GM21360 (cell line): ENCODE results near the gene WFDC5.
"Not testable (repeated sequence)": the region's sequence is repeated elsewhere in the genome, so short reads cannot be mapped to it uniquely, and the experiment has no call there.

Source experiments
- ATAC-seq: cut with Tn5 transposase; IDR thresholded peaks from one replicate; pipeline ENCODE4 v1.9.1; 2021; ENCODE audit warnings: mild to moderate bottlenecking, moderate library complexity; ENCODE audit not compliant: unreplicated experiment

The WFDC5 gene, protein sequence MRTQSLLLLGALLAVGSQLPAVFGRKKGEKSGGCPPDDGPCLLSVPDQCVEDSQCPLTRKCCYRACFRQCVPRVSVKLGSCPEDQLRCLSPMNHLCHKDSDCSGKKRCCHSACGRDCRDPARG

DNA sequence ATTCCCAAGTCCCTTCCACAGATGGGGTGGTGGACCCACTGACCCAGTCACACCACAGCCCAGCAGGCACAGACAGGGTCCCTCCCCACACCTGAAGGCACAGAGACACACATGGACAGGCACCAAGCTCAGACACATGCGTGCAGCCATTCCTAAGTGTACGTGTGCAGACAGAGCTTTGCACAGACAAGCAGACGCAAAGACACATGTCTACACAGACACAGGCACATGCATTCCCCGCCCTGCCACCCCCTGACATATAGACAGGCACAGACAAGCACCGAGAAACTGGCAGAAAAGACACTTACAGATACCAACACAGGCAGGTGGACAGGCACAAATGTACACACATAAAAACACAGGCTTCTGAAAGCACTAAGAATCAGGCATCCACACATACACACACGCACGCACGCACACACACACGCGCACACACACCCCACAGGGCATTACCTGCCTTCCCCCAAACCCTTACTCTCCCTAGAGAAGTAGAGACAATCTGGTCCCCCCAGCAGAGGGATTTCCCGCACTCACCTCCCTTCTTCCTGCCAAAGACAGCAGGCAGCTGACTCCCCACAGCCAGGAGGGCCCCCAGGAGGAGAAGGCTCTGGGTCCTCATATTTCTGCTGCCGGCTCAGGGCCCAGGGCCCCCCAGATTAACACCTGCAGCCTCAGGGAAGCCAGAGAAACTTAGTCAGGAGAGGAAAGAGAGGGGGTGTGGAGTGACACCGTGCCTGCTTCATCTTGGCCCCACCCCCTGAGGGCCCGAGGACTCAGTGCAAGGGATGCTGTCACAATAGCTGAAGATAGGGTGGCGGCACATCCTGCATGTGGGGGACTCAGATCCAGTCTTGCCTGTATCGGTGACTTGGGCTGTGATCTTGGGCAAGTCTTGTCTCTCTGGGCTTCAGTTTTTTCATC is at the start of gene WFDC5:
TSS of gene WFDC5 (minus strand) at position 710 of the 921 bp plus-strand sequence. CDS start at position 619, 91 bp downstream.
- ATAC-seq: no peak

DNA sequence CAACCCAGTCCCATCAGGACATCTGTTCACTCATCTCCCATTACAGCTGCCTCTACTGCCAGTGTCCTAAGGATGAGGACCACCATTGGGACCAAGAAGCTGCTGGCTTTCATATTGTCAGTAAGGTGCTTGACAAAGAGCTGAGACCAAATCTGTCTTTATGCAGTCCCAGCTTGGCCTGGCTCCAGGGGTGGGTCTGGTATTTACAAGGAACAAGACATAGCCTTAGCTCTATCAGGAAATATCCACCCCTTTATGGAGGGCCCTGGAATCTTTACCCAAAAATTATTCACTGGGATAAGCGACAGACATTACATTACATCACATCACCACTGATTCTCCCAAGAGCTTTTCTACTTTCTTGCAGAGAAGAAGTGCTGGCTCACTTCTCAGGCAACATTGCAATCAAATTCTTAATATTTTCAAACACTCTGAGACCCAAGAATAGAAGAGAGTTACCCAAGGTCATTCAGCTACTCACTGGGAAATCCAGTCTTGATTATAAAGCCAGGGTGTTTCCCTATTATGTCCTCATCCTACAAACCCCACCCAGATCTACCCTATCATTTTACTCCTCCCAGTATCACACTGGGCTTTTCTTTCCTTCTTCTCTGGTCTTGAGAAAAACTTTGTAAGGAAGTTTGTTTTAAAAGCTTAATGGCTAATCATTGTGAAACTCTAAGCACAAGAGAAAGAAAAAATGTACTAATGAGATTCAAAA is 48.3 kb upstream of the WFDC5 start:
- no peak for ATAC-seq

DNA sequence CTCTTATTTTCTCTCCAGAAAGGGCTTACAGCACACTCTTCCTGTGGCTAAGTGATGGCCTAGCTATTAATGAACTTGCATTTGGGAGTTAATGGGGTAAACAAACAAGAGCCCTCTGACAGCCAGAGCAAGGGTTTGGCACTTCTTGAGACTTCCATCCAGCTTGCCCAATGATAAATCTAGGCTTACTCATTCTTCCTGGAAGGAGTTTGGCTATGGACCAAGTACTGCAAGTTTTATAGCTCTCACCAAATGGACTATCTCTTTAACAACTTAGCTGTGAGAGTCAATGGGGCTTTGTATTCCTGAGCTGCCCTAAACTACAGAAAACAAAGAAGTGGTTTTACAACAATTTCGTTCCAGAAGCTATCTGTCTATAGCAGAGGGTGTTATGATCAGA is 43.0 kb upstream of the WFDC5 start:
- no peak for ATAC-seq

DNA sequence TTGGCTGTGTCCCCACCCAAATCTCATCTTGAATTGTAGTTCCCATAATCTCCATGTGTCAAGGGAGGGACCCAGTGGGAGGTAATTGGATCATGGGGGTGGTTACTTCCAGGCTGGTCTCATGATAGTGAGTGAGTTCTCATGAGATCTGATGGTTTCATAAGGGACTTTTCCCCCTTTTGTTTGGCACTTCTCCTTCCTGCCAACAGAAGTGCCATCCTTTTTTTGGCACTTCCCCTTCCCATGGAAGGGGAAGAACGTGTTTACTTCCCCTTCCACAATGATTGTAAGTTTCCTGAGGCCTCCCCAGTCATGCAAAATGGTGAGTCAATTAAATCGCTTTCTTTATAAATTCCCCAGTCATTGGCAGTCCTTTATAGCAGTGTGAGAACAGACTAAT is 41.7 kb upstream of the WFDC5 start:
- ATAC-seq: no peak

DNA sequence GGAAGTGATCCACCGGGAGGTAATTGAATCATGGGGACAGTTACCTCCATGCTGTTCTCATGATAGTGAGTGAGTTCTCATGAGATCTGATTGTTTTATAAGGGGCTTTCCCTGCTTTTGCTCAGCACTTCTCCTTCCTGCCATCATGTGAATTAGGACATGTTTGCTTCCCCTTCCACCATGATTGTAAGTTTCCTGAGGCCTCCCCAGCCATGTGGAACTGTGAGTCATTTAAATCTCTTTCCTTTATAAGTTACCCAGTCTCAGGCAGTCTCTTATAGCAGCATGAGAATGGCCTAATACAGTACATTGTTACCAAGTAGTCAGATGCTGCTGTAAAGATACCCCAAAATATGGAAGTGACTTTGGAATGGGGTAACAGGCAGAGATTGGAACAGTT is 39.8 kb upstream of the WFDC5 start:
- ATAC-seq: not testable (repeated sequence)

DNA sequence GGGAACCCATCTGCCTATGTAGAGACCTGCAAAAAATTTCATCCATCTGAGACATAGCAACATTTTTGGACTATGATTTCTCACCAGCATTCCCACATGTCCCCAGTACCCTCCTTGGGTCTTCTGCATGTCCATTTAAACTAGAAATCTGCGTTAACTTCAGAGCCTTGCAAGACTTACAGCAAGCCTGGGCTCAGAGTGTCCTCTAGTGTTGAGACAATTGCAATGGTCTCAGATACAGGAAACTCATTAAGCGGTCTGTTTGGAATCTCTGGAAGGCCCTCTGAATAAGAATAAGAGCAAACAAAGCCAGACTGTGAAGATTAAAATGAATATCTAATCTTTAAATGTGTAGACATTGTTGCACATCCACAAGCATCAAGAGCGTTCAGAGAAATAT is 39.2 kb upstream of the WFDC5 start:
- no peak for ATAC-seq

DNA sequence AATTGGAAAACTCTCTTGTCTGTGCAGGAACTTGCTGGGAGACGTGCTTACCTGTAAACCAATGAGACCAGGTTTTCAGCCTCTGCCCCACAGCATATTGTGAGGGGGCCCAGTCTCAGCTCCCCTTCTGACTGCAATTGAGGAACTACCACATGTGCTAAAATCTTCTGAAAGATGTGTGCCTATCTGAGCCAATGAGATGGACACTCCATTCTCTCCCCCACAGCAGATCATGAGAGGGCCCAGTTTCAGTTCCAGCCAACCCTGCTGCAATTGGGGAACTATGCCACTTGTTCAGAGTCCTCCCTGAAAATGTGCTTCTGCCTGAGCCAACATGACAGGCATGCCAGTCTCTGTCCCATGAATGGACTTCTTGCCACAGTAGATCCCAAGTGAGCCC is 38.8 kb upstream of the WFDC5 start:
- ATAC-seq: no peak

DNA sequence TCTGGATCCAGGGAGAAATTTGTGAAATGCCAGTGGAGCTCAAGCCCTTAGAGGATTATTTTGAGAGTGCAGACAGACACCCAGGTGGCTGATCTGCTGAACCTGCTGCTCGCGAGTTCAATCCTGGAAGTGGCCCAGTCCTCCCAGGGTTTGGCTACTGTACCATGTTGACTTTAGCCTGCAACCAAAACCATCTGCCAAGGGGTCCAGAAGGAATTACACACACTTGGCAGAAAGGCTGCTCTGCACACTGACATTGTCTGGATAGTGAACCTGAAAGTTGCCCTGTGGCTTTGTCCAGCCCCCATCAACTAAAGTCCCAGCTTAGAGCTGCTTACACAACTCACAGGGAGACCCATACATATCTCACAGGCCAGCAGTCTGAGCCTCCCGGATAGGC is 38.2 kb upstream of the WFDC5 start:
- no peak for ATAC-seq

DNA sequence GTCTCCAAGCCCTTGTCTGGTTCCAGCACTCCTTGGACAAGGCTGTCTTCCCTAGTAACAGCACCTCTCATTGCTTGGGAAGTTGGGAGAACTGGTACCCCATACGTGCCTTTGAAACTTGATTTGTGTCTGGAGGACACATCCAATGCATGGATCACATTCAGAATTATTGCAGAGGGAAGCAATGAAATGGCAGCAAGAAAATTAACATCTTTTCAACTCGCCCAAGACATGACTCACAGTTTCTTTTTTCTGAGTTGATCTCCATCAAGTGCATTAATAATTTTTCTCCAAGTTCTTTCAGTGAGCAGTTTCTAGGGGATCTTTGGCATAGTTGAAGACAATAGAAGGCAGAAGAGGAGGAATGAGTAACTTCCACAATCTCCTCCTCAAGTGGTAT is 37.4 kb upstream of the WFDC5 start:
- ATAC-seq: no peak

DNA sequence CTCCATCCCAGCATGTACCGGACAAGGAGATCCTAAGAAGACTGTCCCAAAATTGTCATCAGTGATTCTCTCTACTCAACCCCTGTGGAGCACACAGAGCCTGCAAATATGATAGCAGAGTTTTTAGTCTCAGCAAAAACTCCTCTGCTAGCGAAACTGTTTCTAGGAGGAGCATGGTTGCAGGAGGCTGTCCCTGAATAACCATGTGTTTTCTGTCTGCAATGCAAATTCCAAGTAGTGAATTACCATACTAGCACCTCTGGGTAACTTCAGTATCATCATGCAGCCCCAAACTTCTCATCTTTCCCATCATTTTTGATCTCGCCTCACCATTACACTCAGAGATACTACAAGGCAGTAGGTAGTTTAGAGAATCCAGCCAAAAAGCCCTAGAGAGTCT is 34.1 kb upstream of the WFDC5 start:
- ATAC-seq: no peak

DNA sequence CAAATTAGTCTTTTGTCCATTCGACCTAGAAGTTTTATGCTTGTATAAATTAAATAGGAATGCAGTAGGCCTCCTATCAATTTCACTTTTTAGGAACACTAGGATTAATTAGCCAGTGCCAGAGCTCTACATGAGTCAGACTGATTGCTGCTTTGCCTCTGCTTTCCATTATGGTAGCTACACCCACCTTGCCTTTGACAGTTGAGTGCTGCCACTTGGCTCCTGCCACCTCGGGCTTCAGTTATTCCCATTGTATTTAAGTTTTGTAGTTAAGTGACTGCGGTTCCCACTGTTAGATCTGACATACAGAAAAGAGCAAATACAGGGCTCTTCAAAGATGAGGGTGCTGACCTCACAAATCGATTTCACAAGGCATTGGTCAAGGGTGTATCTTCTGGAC is 25.9 kb upstream of the WFDC5 start:
- no peak for ATAC-seq

DNA sequence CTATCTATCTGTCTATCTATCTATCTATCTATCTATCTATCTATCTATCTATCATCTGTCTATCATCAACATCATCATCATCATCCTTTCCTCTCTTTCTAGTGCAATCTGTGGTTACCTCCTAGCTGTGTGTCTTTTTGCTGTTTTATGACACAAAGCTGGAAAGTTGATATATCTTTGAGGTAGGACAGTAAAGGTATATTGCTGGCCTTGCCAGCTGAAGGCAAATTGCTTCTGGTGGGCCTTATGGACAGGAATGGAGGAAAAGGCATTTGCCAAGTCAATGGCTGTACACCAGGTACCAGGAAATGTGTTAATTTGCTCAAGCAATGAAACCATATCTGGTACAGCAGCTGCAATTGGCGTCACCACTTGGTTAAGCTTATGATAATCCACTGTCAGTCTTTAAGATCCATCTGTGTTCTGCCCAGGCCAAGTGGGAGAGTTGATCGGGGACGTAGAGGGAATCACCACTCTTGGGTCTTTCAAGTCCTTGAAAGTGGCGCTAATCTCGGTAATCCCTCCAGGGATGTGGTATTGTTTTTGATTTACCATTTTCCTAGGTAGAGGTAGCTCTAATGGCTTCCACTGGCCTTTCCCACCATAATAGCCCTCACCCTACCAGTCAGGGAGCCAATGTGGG is 24.9 kb upstream of the WFDC5 start:
- not testable (repeated sequence) for ATAC-seq

DNA sequence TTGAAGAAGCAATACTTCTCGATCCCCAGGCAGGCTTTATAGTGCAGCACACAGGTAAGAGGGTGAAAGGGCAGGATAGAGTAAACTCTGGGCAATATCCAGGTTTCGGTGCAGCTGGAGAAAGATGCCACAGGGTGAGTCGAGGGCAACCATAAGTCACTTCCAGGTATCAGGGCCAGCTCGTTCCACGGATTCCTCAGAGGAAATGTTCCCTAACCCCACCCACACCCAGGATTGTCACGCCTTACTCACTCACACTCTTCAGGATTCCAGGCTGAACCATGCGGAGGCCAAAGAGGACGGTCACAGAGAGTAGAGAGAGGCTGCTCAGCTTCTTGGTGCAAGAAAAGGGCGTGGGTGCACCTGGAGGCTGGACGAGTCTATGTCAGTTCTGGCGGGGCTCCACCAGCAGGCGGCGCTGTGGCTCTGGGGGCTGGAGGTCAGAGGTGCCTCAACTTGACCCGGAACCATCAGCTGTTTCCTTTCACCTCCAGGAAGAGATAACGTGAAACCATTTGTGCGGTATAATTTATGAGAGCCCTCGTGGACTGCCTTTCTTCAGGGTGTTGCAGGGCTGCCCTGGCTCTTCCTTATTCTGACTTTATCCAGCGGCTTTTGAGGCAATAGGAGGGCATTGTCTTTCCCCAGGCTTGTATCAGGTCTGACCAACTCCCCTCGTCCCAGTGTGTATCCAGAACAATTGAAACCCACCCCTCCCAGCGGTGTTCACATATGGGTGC is 23.8 kb upstream of the WFDC5 start:
- no peak for ATAC-seq

DNA sequence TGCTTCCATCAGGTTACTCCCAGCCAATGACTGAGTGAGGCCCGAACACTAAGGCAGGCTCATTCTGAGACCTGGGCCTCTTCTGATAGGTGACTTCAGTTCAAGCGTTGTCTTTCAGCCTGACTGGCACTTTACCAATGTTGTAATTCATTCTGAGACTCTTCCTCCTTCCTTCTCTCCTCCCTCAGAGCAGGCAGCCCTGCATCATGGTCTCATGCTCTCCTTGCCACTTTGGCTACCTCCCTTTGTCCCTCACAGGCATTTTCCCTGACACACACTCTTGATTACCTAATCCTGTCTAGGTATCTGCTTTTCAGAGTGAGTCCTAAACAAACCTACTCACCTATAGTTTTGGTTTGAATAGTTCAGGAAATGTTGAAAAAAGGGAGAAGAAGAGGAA is 21.9 kb upstream of the WFDC5 start:
- ATAC-seq: no peak

DNA sequence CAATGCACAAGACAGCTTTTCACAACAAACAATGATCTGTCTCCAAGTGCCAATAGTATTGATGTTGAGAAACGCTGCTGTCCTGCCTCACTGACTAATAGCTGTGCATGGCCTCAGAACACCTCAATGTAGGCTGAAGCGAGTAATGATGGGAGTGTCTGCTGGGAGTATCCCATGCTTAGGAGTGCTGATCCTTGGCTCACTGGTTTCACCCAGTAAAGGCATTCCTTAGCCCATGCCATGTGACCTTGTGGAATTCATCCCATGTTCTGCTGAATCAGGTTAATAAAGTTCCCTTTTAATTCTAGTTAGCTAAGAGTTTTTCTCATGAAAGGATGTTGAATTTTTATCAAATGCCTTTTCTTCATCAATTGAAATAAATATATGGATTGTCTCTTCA is 13.1 kb upstream of the WFDC5 start:
- no peak for ATAC-seq

DNA sequence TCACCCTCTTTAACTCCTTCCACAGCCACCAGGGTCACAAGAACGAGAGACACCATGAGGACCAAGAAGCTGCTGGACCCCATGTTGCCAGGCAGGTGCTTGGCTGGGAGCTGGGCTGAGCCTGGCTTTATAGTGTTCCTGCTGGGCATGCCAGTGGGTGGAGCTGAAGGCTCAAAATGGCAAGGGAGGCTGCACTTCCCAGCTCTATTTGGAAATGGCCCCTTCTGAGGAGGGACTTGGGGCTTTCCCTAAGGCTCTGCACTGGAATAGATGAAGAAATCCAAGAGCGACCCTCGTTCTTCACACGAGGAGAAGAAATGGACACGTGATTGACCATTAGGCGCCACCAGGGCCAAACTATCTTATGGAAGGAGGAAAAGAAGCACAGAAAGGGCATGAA is 9.4 kb upstream of the WFDC5 start, which contains the start of gene WFDC12:
TSS of gene WFDC12 (minus strand) at position 101 of the 400 bp plus-strand sequence. CDS start at position 83, 18 bp downstream.
- no peak for ATAC-seq

DNA sequence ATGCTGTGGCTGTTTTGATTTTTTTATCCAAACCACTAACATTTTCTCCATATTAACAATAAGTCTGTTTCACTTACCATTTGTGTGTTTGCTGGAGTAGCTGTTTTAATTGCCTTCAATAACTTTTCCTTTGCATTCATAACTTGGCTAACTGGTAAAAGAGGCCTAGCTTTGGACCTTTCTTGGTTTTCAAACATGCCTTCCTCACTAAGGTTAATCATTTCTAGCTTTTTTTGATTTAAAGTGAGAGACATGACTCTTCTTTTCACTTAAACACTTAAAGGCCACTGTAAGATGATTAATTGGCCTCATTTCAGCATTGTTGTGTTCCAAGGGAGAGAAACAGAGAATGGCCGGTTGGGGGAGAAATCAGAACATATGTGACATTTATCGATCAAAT is 6.4 kb upstream of the WFDC5 start:
- ATAC-seq: no peak

DNA sequence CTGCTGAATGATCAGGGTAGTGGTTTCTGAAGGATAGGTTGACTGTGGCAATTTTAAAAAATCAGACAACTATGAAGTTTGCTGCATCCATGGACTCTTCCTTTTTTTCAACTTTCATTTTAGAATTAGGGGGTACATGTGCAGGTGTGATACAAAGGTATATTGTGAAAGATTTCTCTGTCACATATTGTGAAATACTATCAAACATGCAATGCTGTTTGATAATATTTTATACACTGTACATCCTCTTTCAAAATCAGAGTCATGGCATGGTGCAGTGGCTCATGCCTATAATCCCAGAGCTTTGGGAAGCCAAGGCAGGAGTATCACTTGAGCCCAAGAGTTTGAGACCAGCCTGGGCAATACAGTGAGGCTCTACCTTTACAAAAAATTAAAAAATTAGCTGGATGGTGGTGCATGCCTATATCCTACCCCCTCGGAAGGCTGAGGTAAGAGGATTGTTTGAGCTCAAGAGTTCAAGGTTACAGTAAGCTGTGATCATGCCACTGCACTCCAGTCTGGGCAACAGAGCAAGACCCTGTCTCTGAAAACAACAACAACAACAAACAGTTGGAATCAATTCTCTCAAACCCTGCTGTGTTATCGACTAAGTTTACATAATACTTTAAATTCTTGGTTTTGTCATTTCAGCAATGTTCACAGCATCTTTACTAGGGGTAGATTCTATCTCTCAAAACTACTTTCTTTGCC is 4.7 kb upstream of the WFDC5 start:
- no peak for ATAC-seq

DNA sequence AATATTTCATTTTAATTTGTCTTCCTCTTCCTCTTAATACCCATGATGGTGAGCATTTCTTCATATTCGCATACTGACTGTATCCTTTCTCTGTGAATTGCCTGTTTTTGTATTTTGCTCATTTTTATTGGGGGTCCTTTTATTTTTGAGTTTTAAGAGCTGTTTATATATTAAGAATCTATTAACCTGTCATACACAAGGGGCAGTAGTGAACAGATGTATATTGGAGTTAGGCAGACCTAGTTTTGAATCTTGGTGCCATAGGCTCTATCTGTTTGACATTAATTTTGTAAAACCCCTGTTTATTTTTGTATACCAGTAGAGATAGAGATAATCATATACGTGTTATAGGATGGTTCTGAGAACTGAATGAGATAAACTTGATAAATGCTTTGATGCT is 3.1 kb upstream of the WFDC5 start:
- ATAC-seq: no peak

DNA sequence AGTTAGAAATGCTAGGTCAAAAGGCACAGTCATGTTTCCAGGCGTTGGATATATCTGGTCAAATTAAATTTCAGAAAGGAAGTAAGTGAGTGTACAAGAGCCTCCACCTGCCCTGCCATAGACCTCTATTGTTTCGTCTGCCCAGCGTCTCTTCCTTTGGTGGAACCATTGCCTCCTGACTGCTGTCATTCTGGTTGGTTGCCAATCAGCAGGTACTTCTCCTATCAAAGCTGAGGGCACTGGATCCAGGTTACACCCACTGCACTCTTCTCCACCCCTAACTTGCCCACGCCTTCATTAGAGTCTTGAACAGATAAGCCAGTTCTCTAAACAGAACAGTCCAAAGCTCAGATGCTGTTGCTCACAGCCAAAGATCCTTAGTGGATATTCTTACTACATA is 2.6 kb upstream of the WFDC5 start:
- ATAC-seq: no peak
